GM12891 (cell line): ENCODE results near the gene IL11RA.

ENCODE experiments used
- PAX5 ChIP-seq: IDR thresholded peaks from 2 replicates; pipeline ENCODE4 v1.6.1; 2011; ENCODE audit warnings: low read length, moderate library complexity, mild to moderate bottlenecking; ENCODE audit not compliant: insufficient read depth, severe bottlenecking
- POLR2A ChIP-seq: IDR thresholded peaks from 2 replicates; pipeline ENCODE4 v1.6.1; 2011; ENCODE audit warnings: low read depth, low read length, control low read depth
- POLR2AphosphoS5 ChIP-seq: IDR thresholded peaks from 2 replicates; pipeline ENCODE4 v1.6.1; 2011; ENCODE audit warnings: low read depth, low read length, control low read depth
- POU2F2 ChIP-seq: IDR thresholded peaks from 2 replicates; pipeline ENCODE4 v1.6.1; 2011; ENCODE audit warnings: low read depth, mild to moderate bottlenecking, control low read depth, low read length, moderate library complexity
- SPI1 ChIP-seq: IDR thresholded peaks from 2 replicates; pipeline ENCODE4 v1.6.1; 2011; ENCODE audit warnings: low read depth, low read length, control low read depth
- TAF1 ChIP-seq: IDR thresholded peaks from 2 replicates; pipeline ENCODE4 v1.6.1; 2011; ENCODE audit warnings: low read depth, low read length, control low read depth

- no peak for TF ChIP-seq TAF1
- TF ChIP-seq POLR2AphosphoS5, result no peak
- no peak for TF ChIP-seq POLR2A
- TF ChIP-seq SPI1, result no peak
- no peak for TF ChIP-seq PAX5
- no peak for TF ChIP-seq POU2F2
Measured at GRCh38 chr9:34674440-34674839, 22.5 kb downstream of the IL11RA start.
